Brain microvascular endothelial cell (primary cell): ENCODE results near the gene APBA2.
A peak's percentile ranks its signal among the peaks of the same experiment; 100 is the strongest.

ENCODE experiments used
- DNase-seq: peaks from one replicate; pipeline ENCODE4 v3.0.0-alpha.2; 2020
- H3K27ac ChIP-seq: fragments of 250-450 bp; sonication (Bioruptor Pico); 2 replicates; pipeline ENCODE4 v1.5.1; 2020; ENCODE audit warnings: mild to moderate bottlenecking, moderate library complexity
- H3K27me3 ChIP-seq: fragments of 250-450 bp; sonication (Bioruptor Pico); replicated peaks from 2 replicates; pipeline ENCODE4 v1.5.1; 2020; ENCODE audit warnings: mild to moderate bottlenecking
- H3K36me3 ChIP-seq: fragments of 250-450 bp; sonication (Bioruptor Pico); replicated peaks from 2 replicates; pipeline ENCODE4 v1.5.1; 2020; ENCODE audit warnings: mild to moderate bottlenecking
- H3K4me3 ChIP-seq: 2 replicates; pipeline ENCODE4 v1.5.1; 2011; ENCODE audit warnings: low read depth, mild to moderate bottlenecking, control low read depth, low read length, moderate library complexity
- CTCF ChIP-seq: IDR thresholded peaks from 2 replicates; pipeline ENCODE4 v1.5.1; 2011; ENCODE audit warnings: low read depth, mild to moderate bottlenecking, moderate library complexity, low read length, control low read depth, inconsistent platforms; ENCODE audit errors: missing control alignments
- in situ Hi-C: cut with HindIII; loops from 2 replicates; pipeline ENCODE4 v1.10.0; 2017; ENCODE audit warnings: low sequenced_read_pairs, low pct_ligation_motif_present

Gene APBA2

DNA sequence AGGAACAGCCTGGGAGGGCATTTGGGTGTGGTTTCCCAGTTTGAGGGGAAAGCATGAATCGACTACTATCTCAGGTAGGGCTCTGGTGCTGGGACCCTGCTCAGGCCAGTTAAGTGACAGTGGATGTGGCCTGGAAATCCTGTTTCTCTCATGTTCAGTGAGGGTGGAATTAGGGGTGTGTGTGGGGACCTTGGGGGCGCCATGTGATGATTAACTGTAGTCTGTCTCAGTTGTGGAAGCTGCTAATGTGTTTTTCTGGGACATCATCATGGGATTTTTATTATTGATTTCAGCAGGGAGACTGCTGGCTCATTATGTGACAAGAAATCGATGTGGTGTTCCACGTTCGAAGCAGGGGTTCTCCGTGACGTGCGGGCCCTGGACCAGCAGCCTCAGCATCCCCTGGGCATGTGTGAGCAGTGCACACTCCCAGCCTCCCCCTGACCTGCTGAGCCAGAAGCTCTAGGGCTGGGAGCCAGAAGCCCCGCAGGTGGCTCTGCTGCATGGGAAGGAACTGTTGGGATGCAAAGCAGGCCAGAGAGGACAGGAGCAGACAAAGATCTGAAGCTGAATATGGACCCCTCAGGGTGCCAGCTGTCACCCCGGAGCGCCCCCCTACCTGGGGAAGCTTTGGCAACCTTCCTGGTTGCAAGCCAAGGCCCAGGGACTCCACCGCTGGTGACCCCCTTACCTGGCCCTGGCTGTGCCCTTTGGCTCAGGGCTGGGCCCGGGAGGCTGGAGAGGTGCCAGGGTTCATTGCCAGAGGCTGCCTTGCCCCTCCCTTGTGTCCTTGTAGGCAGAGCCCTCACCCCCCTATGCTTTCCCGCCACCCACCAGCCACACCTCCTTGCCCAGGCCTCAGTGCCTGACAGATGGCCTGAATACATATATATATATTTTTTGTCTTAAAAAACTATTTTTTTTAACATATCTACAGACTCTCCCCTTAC lies 149.8 kb downstream of the APBA2 start:
- Histone ChIP-seq H3K4me3 (no peak overlapping the region), H3K27me3 (no peaks in the 10 kb centered on the region), H3K36me3 (no peaks in the 10 kb centered on the region), H3K27ac (no peak overlapping the region)
- DNase-seq, result no peak
- in situ Hi-C loops, result no loop called here
- TF ChIP-seq CTCF, result no peak

- Histone ChIP-seq H3K36me3 (no peaks in the 10 kb centered on the region), H3K4me3 (no peak overlapping the region), H3K27me3 (no peaks in the 10 kb centered on the region), H3K27ac (no peak overlapping the region)
- DNase-seq, result no peak
- no peak for TF ChIP-seq CTCF
- in situ Hi-C loops, result no loop called here
Measured at GRCh38 chr15:29037997-29038705, 152.4 kb downstream of the APBA2 start.

DNA sequence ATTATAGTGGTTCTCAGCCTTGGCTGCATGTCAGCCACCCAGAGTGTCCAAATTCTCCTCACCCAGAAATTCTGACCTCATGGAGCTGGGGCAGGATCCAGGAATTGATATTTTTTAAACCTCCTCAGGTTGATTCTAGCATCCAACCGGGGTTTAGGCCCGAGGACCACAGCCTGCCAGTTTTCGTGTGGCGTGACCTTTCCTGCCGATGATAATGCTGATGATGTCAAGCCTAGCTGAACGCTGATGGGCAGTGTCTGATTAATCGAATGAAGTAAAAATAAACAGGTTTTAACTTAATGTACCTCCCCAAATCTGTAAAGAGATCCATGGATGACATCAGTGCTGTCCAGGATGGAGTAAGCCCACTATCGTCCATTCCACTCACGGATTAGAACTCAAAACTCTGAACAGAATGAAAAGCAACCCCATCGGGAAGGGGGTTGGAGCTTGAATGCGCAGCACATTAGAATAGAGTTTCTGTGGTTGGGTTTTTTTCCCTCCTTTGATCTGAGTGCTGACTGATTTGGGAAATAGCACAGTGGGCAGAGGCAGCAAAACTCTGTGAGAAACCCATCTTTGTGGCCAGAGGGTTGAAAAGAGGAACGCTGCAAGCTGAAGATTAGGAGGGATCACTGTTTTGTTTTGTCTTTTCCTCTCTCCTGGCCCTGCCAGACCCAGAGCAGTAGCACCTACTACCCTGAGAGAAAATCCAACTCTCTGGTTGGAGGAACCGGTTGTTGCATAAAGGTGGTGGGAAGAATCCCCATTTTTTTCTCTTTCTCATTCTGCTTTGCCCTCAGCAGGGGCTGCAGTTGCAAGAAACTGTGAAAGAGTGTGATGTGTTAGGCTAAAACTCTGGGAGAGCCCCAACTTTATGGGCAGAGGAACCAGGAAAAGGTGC lies 153.9 kb downstream of the APBA2 start:
- H3K27me3 ChIP-seq, result no peaks in the 10 kb centered on the region
- in situ Hi-C loops, result no loop called here
- H3K36me3 ChIP-seq, result no peaks in the 10 kb centered on the region
- no peak for DNase-seq
- H3K27ac ChIP-seq, result no peak overlapping the region
- TF ChIP-seq CTCF, result no peak
- no peak overlapping the region for H3K4me3 ChIP-seq

DNA sequence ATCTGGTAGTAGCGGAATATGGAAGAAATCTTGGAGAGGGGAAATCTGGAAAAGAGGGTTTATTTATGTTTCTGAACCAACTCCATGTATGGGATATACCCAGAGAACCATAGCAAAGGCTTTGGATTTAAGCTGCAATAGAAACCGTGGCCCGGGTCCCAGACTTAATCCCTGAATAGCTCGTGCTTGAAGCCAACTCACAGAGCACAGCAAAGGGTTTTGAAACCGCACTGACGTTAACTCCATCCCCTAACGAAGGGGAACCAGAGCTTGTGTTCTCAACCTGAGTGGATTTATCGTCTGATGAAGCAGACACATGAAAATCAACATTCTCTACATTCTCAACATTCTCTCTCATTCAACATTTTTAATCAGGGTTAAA lies 154.6 kb downstream of the APBA2 start:
- no peak overlapping the region for H3K27ac ChIP-seq
- in situ Hi-C loops, result no loop called here
- no peaks in the 10 kb centered on the region for H3K27me3 ChIP-seq
- peak; percentile 33 for DNase-seq
- no peak overlapping the region for H3K4me3 ChIP-seq
- no peaks in the 10 kb centered on the region for H3K36me3 ChIP-seq
- no peak for TF ChIP-seq CTCF

DNA sequence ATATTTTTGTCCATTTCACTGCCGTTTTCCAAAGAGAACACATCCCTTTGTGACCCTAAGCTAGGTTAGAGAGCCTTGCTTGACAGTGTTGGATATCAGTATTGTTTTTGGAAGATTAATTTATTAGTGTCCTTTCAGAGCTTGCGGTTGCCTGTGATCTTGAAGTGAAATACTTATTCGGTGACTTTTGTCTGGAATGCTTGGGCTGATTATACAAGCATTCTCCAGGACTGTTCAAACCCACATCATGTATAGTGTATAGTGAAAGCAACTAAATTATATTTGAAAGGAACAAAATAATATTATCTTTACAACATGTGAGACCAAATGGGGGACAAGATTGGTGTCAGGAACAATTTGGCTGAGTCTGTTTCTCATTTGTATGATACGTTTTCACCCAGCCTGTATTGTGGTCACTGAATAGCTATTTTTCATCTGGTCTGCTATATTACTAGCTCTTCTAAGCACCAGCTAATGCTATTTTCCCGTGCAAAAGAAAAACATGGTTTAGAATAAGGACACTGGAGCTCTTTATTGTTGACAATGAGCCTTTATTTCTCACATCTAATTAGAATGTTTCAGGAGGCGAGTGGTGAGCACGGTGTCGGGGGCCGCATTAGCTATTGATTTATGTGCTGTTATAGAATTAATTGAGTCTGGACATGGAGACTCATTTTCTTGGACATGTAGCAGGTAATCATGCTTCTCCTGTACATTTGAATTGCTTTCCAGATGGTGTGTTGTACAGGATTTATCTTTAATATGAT lies 158.1 kb downstream of the APBA2 start:
- in situ Hi-C loops, result no loop called here
- Histone ChIP-seq H3K4me3 (no peak overlapping the region), H3K27me3 (no peaks in the 10 kb centered on the region), H3K27ac (peak overlapping the region; percentile 58), H3K36me3 (no peaks in the 10 kb centered on the region)
- peak; percentile 57 for DNase-seq
- no peak for TF ChIP-seq CTCF
